Measurements from ENCODE around the gene SLC5A1. TPM values are rescaled to one million over a fixed set of nuclear protein-coding genes. Genes with fewer than 3 reads are reported as not detected.

Gene SLC5A1
- total RNA-seq, 1 donor, result under 0.01 TPM

- DNase-seq (ENCODE audit: low read depth), result no peak
- TF ChIP-seq CTCF (IDR thresholded peaks at IDR 0.05; ENCODE audit: insufficient read depth, low read length), result no peak
- H3K4me3 ChIP-seq (ENCODE audit: low read depth, low read length), result no peak overlapping the region
These were observed 26.7 kb downstream of the SLC5A1 start for GRCh38 chr22:32069579-32070372.

GRCh38 chr22:32073262-32073661, 30.2 kb downstream of the SLC5A1 start:
- no peak for DNase-seq (ENCODE audit: low read depth)
- H3K4me3 ChIP-seq (ENCODE audit: low read depth, low read length), result no peak overlapping the region
- no peak for TF ChIP-seq CTCF (IDR thresholded peaks at IDR 0.05; ENCODE audit: insufficient read depth, low read length)

GRCh38 chr22:32073823-32074380, 30.8 kb downstream of the SLC5A1 start:
- no peak overlapping the region for H3K4me3 ChIP-seq (ENCODE audit: low read depth, low read length)
- DNase-seq (ENCODE audit: low read depth), result no peak
- no peak for TF ChIP-seq CTCF (IDR thresholded peaks at IDR 0.05; ENCODE audit: insufficient read depth, low read length)

GRCh38 chr22:32075997-32076760, 33.1 kb downstream of the SLC5A1 start:
- no peak overlapping the region for H3K4me3 ChIP-seq (ENCODE audit: low read depth, low read length)
- no peak for DNase-seq (ENCODE audit: low read depth)
- TF ChIP-seq CTCF (IDR thresholded peaks at IDR 0.05; ENCODE audit: insufficient read depth, low read length), result no peak

GRCh38 chr22:32076761-32077084, 33.7 kb downstream of the SLC5A1 start:
- no peak for TF ChIP-seq CTCF (IDR thresholded peaks at IDR 0.05; ENCODE audit: insufficient read depth, low read length)
- DNase-seq (ENCODE audit: low read depth), result no peak
- H3K4me3 ChIP-seq (ENCODE audit: low read depth, low read length), result no peak overlapping the region

GRCh38 chr22:32077151-32077550, 34.1 kb downstream of the SLC5A1 start:
- DNase-seq (ENCODE audit: low read depth), result no peak
- no peak overlapping the region for H3K4me3 ChIP-seq (ENCODE audit: low read depth, low read length)
- no peak for TF ChIP-seq CTCF (IDR thresholded peaks at IDR 0.05; ENCODE audit: insufficient read depth, low read length)

Data from fibroblast of the aortic adventitia (primary cell).